Ammon's horn (tissue), 1 donor: ENCODE data around the gene SCNN1A.

Experiments
- DNase-seq: peaks from one replicate; pipeline ENCODE4 v3.0.0-alpha.2; 2016; ENCODE audit warnings: low spot score

Gene SCNN1A

DNA sequence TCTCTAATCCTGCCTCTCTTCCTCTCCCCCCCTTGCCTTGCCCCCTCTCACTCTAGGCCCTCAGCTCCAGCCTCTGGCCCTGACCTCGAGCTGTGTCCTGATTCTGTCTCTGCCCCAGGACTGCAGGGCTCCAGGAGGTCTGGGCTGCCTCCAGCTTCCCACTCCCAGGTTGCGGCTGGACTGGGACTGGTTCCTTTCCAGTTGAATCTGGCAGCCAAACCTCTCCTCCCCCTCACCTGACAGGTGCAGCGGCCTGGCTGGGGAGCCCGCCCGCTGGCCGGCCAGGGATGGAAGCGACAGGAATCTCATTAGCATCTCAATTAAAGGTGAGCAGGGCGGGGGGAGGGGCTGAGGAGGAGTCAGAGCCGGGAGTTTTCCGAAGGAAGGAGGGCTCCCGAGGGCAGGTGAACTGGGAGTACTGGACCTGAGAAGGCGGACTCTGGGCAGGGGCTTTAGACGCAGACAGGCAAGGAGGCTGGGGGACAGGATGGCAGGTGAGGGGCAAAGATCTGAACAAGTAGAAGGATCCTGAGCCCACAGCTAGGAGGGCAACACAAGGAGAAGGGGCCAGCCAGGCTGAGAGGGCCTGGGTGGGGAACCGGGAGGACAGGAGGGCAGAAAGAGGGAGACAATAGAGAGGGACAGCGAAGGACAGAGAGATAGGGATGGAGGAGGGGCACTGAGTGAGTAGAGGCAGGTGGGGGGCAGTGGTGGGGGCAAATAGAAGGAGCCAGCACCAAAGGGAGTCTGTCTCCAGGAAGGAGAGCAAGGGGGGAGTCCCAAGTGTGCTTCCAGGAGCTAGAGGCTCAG, at the start of gene SCNN1A:
Gene SCNN1A, minus strand, starts transcription at position 295 of the 810 bp plus-strand sequence. CDS start 780 bp downstream, outside the sequence.
- DNase-seq: no peak

DNA sequence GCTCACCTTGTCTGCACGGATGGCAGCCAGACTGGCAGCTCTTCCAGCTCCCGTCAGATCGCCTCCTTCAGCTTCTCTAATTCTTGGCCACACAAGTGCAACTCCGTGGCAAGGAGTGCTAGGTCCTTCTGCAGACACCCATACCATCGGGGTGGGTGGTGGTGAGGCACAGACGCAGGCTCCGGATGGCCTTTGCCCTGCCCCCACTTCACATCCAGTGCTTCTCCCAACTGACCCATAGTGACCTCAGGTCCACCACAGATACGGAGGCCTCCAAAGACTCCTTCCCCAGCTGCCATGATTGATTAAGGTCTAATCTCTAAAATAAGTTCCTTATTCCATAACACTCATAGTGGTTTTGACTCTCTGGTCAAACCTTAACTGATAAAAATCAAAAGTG, 49.5 kb upstream of the SCNN1A start:
- no peak for DNase-seq

DNA sequence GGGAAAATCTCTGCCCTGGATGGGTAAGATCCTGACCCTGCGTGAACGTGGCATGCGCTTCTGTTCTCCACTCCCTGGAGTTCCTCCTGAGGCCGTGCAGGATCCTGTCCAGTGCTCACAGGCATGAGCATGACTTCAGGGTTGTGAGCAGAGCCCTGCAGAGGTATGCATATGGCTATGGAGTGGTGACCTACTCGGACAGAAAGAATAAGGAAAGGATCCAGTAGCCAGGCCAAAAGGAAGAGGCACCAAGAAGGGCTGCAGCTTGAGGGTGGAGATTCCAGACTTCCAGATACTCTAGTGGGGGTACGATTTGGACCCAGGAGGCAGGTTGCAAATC, 48.6 kb upstream of the SCNN1A start:
- no peak for DNase-seq

DNA sequence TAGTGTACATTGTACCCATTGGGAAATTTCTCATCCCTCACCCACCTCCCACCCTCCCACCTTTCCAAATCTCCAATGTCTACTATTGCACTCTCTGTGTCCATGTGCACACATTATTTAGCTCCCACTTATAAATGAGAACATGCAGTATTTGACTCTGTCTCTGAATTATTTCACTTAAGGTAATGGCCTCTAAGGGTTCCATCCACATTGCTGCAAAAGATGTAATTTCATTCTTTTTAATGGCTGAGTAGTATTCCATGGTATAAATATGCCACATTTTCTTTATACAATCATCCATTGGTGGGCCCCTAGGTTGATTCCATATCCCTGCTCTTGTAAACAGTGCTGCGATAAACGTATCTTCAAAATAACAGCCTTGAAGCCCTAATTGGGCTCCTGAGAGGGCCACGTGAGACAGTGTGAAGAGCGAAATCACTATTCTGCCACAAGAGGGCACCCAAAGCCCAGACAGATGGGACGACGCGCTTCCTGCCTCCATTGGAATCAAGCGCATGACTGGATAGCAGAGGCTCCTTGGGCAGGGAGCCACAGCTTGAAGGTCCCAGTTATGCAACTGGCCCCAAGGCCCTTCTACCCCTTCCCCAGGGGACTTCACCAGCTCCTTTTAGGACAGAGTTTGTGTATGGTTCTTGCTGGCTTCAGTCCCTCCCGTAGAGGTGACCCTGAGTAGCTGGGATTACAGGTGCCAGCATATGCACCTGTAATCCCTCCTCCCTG, 48.1 kb upstream of the SCNN1A start:
- peak; percentile 95 for DNase-seq

DNA sequence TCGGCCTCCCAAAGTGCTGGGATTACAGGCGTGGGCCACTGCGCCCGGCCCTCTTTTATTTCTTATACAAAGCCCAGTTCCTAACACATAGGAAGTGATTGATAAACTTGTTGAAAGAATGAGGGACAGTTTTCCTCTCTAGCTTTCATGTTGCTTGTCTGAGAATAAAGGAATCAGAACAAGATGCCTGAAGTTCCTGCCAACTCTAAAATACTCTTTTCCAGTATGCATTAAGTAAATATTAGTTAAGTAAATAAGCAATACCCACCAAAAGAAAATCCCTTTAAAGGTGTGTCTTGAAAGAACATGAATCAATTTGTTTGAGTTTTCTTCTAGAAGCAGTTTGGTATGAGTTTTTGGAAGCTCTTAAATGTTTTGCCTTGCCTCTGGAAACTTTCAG, 45.0 kb upstream of the SCNN1A start:
- no peak for DNase-seq

DNA sequence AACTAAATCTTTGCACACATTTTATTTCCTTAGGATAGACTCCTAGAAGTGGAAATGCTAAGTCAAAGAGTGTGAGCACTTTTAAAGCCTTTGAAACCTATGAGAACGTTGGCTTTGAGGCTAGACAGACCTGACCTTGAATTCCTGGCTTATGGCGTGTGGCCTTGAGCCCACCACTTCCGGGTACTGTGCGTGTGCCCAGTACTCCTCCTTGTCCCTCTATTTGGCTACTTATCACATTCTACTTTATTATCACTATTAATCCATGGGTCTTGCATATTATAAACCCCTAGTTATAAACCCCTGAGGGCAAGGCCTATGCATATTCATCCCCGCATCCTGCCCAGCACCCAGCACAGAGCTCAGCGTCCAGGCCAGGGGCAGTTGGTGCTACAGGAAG, 43.4 kb upstream of the SCNN1A start:
- no peak for DNase-seq

DNA sequence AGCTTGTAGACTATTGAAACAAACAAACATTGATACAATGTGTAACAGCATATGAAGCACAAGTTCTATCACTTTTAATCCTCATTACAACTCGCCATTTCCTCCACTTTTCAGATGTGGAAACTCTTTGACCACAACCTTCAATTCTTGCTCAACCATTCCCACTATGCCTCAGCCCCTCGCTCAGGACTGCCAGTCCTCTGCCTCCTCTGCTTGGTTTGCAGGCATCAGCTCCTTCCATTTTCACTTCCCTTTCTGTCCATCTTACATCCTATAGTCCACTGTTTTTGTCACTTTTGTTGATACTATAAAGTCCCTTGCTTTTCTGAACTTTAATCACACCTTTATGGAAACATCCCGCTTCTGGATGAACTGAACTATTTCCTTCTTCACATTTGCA, 41.2 kb upstream of the SCNN1A start:
- DNase-seq: peak; percentile 61

DNA sequence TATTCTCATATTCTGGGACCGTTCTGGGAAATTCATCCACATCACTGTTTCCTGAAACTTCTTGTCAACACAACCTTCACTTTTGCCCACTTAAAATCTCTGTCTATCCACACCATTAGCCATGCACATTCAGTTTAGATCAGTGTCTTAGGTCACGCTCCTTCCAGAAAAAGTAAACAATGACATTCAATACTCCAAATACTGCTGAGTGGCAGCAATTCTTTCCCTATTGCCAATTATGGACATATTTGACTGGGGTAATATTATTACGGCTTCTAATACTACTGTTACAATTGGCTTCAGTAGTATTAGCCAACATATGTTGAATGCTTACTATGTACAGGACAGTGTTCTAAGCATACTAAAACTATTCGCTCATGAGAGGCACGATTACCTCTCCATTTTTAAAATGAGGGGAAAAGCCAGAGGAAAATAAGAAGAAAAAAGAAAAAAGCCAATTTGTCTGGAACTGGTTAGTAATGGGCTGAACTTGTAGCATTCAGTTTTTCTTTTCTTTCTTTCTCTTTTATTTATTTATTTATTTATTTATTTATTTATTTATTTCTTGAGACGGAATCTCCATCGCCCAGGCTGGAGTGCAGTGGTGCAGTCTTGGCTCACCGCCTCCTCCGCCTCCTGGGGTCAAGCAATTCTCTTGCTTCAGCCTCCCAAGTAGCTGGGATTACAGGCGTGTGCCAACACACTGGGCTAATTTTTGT, 32.0 kb upstream of the SCNN1A start:
- no peak for DNase-seq

DNA sequence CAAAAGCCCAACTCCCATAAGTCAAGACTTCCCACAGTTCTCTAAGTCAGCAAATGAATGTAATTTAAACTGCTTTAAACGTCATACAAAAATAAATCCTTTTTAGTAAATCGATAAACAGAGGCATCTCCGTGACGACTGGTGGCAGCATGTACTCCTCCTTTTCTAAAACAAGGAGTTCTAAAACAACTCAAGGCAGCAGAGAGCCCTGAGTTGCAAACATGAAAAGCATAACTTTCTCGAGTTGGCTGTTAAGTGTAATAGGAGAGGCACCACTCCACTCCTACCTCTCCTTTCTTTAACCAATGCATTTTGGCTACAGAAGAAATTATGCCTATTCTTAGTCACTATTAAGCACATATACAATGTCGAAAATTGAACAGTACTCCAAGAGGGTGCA, 30.6 kb upstream of the SCNN1A start:
- no peak for DNase-seq

DNA sequence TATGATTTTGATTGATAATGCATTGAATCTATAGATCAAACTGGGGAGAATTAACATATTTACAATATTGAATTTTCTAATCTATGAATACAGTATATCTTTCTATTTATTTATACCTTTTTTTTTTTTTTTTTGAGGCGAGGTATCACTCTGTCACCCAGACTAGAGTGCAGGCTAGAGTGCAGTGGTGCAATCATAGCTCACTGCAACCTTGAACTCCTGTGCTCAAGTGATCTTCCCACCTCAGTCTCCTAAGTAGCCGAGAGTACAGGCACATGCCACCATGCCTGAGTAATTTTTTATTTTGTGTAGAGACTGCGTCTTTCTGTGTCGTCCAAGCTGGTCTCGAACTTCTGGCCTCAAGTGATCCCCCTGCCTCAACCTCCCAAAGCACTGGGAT, 29.0 kb upstream of the SCNN1A start:
- no peak for DNase-seq

DNA sequence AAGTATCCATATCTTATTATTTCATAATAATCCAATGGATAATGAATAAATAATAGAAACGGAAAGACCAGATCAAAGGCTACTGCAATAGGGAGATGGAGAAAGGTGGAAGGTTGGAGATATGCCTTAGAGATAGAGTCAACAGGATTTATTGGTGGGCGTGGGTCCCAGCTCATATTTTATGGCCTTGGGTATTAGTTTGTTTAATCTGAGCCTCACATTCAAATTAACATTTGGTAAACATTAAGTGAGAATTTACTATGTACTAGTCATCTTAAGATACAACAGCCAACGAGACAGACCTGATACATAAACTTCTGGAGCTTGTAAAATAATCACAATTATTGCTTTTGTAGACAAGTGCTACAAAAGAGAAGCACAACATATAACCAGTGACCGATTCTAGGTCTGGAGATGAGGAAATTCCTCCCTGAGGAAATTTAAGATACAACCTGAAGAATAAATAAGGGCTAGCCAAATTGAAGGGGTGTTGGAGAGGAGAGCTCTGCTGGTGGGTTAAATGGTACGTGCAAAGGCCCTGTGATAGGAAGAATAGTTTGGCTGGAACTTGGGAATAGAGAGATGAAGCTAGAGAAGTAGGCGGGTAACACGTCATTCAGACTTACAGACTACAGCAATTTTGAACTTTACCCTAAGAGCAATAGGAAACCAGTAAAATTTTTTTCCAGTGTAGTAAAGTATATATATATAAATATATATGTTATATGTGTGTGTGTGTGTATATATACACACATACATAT, 24.7 kb upstream of the SCNN1A start:
- DNase-seq: no peak

DNA sequence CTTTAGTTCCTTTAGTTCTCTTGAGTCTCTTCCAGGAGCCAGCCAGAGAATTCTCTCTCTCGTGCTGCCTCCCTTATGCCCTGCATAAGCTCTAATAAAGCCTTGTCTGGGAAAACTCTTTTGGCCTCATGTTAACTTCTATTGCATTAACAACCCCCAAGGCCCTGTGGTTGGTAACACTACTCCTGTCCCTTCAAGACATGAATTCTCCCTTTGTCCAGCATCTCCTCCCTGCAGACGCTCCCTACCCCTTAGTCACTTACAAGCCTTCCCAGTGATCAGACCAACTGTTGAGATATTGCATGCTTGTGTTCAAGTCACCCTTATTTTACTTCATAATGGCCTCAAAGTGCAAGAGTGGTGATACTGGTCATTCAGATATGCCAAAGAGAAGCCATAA, 20.7 kb upstream of the SCNN1A start:
- no peak for DNase-seq

DNA sequence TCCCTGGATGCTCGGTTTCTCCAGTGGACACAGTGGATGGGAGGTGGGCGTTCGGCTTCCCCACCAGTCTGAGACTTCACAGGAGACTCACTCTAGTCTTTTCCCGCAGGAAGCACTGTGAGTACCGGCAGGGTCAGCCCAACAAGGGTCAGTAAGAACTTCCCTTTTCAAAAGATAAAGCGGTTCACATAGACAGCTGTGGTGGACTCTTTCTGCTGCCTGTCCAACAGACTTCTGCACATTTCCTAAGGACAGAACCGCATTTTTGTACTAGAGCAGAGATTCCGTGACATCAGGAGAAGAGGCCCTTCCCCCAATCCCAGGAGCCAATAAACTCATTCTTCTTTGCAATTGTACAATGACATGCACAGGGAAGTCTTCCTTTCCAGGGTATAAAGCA, 19.0 kb upstream of the SCNN1A start:
- peak; percentile 54 for DNase-seq

DNA sequence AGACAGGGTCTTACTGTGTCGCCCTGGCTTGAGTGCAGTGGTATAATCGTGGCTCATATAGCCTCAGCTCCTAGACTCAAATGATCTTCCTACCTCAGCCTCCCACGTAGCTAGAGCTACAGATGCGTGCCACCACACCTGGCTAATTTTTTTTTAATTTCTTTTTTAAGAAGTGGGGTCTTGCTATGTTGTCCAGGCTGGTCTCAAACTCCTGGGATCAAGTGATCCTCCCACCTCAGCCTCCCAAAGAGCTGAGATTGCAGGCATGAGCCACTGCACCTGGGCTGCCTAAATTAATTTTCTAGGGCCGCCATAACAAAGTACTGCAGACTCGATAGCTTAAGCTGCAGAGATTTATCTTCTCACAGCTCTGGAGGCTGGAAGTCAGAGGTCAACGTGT, 17.7 kb upstream of the SCNN1A start:
- DNase-seq: no peak

DNA sequence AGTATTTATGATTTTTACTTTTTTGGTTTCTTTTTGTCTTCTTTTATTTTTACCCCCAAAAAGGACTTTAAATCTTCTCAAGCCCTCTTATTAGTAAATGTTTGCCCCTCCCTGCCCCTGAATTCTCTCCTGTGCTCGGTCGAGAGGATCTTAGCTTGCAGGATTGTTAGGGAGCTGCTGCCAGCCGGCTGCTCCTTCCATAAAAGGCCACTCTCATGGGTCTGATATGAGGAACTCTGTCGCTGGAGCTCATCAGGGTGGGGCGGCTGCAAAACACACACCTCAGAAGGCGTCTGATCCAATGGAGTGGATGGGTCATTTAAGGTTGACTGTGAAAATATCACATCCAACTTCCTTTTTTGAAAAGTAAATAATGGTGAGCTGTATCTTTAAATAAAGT, 17.1 kb upstream of the SCNN1A start:
- DNase-seq: no peak

DNA sequence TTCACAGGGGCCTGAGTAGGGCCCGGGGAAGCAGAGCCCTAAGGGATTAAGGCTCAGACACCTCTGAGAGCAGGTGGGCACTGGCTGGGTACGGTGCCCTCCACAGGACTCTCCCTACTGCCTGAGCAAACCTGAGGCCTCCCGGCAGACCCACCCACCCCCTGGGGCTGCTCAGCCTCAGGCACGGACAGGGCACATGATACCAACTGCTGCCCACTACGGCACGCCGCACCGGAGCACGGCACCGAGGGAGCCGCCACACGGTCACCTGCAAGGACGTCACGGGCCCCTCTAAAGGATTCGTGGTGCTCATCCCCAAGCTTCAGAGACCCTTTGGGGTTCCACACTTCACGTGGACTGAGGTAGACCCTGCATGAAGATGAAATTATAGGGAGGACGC, 15.7 kb upstream of the SCNN1A start:
- no peak for DNase-seq

DNA sequence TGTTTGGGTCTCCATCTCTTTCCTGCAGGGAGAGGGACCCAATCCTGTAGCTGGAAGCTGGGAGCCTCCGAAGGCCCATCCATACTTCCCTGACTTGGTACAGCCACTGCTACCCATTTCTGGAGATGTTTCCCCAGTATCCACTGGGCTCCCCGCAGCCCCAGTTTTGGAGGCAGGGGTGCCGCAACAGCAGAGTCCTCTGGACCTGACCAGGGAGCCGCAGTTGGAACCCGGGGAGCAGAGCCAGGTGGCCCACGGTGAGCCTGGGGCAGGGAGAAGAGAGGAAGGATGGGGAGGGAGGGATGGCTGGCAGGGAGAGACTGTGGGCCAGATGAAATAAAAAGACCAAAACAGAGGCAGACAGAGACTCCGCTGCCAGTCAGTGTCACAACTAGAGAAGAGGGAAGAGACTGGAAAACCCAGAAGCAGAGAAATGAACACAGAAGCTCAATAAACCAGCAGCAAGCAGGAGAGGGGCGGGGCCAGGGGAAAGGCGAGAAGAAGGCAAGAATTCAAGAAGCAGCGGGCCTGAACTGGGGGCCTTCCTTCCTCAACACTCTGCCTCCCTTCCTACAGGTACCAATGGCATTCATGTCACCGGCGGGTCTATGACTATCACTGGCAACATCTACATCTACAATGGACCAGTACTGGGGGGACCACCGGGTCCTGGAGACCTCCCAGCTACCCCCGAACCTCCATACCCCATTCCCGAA, 14.9 kb upstream of the SCNN1A start:
- no peak for DNase-seq

DNA sequence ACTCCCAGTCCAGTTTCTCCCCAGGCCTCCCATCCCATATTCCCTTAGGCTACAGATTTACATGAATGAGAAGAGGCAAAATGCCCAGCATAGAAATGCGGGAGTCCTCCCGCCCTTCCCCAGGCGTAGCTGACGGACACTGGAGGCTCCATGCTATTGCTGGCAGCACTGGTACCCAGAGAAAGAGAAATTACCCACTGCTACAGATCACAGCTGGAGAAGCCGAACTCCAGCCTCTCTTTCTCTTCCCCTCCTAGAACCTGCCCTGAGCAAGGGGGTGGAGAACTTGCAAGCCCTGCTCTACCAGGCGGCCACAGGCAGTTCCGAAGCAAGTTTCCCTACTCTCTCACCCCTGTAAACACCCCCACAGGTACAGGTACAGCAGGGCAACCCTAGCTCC, 12.2 kb upstream of the SCNN1A start:
- no peak for DNase-seq

DNA sequence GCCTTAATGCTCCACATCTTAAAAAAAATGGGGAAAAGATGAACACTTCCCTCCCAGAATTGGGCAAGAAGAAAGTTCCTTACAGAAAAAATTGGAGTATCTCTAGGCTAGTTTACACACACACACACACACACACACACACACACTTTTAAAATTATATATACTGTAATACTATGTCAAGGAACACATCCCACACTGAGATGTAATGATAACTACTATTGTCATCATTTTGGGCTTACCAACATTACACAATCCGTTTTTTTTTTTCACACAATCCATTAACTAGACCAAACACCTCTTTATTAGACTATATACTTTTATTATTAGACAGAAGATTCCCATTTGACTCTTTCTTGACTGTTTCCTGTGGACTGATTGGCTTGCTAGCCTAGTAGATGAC, 11.1 kb upstream of the SCNN1A start:
- DNase-seq: no peak

DNA sequence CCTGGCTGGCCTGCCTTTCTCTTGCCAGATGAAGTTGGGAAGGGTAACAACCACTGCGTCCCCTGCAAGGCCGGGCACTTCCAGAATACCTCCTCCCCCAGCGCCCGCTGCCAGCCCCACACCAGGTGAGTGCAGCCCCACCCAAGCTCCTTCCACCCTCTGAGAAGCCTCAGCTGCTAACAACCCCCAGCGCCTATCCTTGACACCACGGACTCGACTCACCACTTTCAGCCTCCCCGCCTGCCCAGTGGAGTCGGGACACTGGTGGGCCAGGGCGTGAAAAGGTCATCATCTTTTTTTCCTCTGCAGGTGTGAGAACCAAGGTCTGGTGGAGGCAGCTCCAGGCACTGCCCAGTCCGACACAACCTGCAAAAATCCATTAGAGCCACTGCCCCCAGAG, 10.7 kb upstream of the SCNN1A start:
- DNase-seq: no peak
